HG03064 (cell line): ENCODE measurements around the gene RAB11FIP5.
"Not testable (repeated sequence)": the region's sequence is repeated elsewhere in the genome, so short reads cannot be mapped to it uniquely, and the experiment has no call there.

Experiments used
- ATAC-seq: cut with Tn5 transposase; IDR thresholded peaks from one replicate; pipeline ENCODE4 v1.9.1; 2021; ENCODE audit warnings: low read depth; ENCODE audit not compliant: unreplicated experiment

The RAB11FIP5 gene

DNA sequence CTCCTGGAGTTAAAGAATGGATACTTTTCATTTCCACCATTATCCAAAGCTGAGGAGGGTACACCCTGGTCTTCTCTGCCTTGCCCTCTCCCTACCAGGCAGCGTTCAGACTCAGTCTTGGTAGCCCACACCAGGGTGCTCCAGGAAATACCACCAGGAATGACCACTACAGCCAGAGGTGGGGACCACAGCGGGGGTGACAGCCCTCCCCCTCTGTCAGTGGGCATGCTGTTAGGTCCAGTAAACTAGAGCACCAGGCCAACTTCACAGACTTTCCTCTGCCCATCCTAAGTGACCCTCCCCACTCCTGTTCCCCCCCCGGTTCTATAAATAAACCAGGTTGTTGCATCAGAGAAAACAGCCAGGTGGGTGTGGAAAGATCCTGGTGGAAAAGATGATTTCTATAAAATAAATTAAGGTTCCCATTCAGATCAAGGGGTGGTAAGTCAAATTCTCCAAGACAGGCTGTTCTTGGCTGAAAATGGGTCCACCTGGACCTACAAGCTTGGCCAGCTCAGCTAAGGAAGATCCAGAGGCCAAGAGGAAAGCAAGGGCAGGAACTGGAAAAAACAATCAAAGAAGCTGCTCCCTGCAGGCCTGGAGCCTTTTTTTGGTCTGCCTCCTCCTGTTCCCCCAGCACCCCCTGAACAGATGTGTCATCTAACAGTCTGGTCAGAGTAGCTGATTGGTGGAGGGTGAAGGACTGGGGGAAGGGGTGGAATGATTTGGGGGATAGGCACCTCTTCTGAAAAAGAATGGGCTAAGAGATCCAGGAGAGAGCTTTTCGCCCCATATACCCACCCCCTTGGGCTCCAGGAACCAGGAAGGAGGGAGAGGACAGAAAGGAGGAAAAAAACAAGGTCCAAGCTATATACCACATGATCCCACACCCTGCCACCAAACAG, 2.3 kb downstream of the RAB11FIP5 start:
- no peak for ATAC-seq

DNA sequence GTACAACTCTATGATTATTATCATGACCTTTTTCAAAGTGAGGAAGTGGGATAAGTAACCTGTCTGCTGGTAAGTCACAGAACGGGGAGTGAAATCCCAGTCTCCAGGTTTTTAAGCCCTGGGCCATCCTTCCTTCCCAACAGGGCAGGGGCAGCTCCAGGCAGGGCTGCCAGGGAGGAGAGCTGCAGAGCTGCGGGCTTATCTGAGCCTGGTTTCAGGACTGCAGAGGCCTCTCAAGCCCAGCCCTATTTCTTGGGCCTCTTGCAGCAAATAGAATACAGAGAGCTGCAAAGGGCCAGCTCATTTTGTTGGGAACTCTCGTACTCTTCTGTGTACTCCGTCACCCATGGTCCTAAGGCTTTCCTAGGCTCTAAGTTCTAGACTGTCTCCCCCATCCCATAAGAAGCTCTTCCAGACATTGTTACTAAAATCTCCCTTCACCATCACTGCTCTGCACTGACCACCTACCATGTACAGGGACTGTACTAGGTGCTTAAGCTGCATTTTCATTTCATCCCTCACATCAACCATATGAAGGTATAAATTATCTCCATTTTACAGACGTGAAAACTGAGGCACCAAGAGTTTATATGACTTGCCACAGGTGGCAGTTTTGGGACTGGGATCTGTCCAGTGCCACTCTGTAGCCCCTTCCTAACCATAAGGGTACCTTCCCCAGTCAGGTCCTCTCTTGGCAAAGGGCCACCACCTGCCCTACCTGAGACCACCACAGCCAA, 3.1 kb downstream of the RAB11FIP5 start:
- ATAC-seq = no peak

DNA sequence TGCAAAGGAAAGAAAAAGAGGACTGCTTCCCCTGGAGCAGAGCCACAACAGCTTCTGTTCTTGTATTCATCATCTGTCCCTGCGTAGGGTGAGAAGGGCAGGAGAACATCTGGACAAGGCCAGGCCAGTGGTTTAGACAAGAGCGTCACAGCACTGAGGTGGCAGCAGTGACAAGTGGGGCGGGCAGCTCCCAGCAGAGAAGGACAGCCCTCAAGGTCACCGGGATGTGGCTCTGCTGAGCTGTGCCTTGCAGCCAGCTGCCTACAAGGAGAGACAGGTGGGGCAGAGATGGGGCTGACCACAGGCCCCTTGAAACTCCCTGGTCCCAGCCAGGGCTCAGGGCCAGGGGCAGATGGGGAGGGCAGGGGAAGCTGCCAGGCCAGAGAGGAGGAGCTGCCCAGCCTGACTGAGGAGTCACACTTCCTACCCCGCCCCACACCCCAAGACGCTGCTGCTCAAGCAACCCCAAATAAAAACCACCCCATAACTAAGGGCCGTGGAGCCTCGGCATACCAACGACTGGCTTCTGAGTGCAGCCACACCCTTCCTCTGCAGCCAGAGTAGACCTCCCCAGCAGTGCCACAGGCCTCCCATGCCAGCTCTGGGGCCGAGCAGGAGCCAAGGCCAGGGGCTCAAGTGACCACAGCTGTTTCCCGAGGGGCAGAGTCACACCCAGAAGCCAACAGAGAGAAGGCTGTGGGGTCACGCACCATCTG, 5.4 kb downstream of the RAB11FIP5 start:
- no peak for ATAC-seq

GRCh38 chr2:73106791-73107190, 6.0 kb downstream of the RAB11FIP5 start:
- ATAC-seq = no peak

GRCh38 chr2:73105511-73105971, 7.2 kb downstream of the RAB11FIP5 start:
- no peak for ATAC-seq

GRCh38 chr2:73104933-73105332, 7.8 kb downstream of the RAB11FIP5 start:
- no peak for ATAC-seq

GRCh38 chr2:73103018-73103542, 9.7 kb downstream of the RAB11FIP5 start:
- no peak for ATAC-seq

DNA sequence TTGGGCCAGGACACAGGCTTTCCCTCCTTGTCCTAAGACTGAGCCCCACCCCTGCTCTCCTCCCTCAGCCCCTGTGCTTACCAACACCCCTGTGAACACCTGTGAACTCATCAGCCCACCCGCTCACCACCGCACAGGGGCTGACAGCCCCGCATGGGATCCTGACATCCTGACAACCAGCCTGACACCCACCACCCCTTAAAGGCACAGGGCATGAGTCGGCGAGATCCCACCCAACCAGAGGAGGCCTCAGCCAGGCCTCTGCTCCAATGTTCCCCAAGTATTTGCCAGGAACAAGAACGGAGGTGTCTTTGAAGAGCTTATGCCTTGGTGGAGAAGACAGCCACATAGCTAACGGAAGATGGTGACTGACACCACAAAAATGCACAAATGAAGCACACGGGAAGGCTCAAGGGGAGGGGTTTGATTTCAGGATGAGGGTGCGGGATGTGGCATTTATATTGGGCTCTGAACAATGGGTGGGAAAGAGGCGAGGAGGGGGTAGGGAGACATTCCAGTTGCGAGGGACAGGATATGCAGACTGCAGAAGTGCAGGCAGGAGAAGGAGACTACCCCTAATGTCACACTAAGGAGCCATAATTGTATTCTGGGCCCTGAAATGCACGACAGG, 11.0 kb downstream of the RAB11FIP5 start:
- ATAC-seq = no peak

DNA sequence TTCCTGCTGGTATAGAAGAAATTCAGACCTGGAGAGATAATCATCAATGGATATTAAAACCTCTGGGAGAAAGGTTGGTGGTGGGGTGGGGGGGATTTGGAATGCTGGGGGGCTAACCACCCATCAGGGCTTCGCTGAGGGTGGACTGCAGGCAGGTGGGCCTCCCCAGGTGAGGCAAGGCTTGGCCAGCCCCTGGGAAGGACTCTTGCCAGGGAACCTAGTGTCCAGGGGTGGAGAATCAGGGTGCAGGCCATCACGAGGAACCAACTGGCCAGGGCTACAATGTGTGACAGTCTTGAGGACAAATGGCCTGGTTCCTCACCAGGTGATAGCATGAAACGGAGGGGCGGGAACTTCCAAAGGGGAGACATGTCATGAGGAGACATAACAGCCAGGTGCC, 11.8 kb downstream of the RAB11FIP5 start:
- ATAC-seq = no peak

GRCh38 chr2:73099486-73099885, 13.3 kb downstream of the RAB11FIP5 start:
- ATAC-seq = no peak

DNA sequence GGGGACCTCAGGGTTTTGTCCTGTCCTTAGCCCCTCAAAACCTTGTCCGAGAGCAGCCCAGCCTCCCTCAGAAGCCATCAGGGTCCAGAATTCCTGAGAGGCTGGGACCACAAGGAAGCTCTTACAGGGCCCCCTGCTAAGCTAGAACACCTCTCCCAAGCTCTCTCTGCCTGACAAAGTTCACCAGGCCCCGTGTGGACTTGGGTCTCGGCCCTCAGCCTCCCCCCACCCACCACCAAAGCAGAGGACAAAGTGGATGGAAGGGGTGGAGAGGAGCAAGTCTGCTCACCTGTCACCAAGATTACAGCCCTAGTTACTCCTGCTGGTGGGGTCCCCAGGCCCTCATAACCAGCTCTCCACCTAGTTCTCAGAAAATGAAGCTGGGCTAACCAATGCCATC, 16.8 kb downstream of the RAB11FIP5 start:
- ATAC-seq = no peak

DNA sequence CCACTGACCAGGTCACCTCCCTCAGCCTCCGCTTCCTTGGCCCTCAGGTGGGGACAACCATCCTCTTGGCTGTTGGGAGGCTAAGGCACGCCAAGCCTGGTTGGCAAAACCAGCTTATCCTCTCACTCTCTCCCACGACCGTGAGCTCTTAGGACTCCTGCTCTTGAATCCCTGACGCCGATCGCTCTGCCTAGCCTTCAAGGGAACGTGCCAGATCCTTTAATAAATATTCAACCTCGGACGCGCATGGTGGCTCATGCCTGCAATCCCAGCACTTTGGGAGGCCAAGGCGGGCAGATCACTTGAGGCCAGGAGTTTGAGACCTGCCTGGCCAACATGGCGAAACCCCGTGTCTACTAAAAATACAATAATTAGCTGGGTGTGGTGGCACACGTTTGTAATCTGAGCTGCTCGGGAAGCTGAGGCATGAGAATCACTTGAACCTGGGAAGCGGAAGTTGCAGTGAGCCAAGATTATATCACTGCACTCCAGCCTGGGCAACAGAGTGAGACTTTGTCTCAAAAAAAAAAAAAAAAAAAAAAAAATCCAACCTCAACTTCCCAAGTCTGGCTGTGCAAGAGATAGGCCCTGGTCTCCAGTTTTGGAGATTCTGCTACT, 19.0 kb downstream of the RAB11FIP5 start:
- not testable (repeated sequence) for ATAC-seq

GRCh38 chr2:73092146-73092783, 20.5 kb downstream of the RAB11FIP5 start:
- no peak for ATAC-seq

DNA sequence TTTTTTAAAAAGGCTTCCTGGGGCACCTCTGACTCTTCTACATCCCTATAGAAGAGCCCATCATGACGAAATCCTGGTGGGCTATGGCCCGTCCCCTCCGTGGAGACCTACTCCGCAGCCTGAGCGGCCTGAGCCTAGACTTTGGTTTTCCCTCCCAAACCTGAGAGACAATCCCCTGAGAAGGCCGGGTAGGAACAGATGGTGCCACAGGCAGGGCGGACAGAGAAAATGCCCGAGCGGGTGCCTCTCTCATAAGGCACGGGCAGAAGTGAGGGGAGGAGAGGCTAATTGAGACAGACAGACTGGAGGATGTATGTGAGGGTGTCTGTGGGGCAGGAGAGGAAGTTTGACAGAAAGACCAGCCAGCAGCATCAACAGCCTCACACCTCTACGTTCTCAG, 21.1 kb downstream of the RAB11FIP5 start:
- no peak for ATAC-seq

DNA sequence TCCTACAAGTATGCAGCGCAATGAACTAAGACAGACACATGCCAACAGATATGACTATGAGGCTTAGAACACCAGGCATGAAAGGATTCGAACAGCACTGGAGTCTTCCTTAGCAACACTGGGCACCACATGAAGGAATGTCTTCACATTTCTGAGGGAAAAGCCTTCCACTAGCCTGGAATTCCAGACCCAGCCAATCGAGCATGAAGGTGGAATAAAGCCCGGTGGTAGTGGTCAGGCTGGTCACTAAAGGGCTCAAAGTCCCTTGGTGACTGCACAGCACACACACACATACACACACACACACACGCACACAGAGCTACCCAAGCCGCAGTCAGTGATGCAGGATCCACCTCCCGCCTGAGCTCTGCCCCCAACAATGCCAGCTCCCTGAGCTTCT, 21.6 kb downstream of the RAB11FIP5 start:
- ATAC-seq = no peak

- ATAC-seq = no peak
Measured at GRCh38 chr2:73089270-73090030, 23.3 kb downstream of the RAB11FIP5 start.

GRCh38 chr2:73088703-73089102, 24.0 kb downstream of the RAB11FIP5 start:
- ATAC-seq = no peak

DNA sequence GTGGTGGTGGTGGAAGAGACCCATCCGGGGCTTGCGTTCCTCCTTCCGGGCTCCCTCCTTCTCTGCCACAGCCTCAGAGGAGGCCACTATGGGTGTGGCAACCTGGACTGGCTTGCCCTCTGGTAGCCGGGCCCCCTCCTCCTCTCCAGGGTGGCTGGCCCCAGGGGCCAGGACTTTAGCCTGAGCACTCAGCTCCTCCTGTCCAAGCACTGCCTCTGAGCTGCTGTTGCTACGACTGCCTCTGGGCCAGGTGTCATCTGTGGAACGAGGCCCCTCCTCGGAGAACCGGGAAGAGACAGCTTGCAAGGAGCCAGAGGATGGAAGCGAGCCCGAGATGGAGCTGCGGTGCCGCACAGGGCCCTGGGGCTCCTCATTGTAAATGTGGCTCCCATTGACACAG, 24.5 kb downstream of the RAB11FIP5 start:
- ATAC-seq = no peak

- no peak for ATAC-seq
Measured at GRCh38 chr2:73087311-73087710, 25.4 kb downstream of the RAB11FIP5 start.
